Loucy (cell line): ENCODE measurements around the gene KITLG.

Experiments
- H2AFZ ChIP-seq: fragments of 200-600 bp; sonication (generic); 2 replicates; pipeline ENCODE4 v1.6.0; 2016; ENCODE audit warnings: antibody characterized with exemption, mild to moderate bottlenecking, low read length, moderate library complexity
- H3F3A ChIP-seq: fragments of 200-600 bp; 2 replicates; pipeline ENCODE4 v1.6.0; 2016; ENCODE audit warnings: antibody characterized with exemption, low read depth, mild to moderate bottlenecking
- H3K27me3 ChIP-seq: fragments of 200-600 bp; sonication (generic); 2 replicates; pipeline ENCODE4 v1.6.1; 2014; ENCODE audit warnings: low read length, mild to moderate bottlenecking; ENCODE audit not compliant: insufficient read depth, poor library complexity, severe bottlenecking
- H3K36me3 ChIP-seq: fragments of 200-600 bp; sonication (generic); 2 replicates; pipeline ENCODE4 v1.6.1; 2016; ENCODE audit warnings: low read length; ENCODE audit not compliant: insufficient read depth
- H3K4me1 ChIP-seq: fragments of 200-600 bp; sonication (generic); 2 replicates; pipeline ENCODE4 v1.5.1; 2014; ENCODE audit warnings: low read length, mild to moderate bottlenecking; ENCODE audit not compliant: insufficient read depth, poor library complexity, severe bottlenecking
- H3K4me2 ChIP-seq: fragments of 200-600 bp; sonication (generic); 2 replicates; pipeline ENCODE4 v1.6.0; 2014; ENCODE audit warnings: antibody characterized with exemption, low read length, low read depth, mild to moderate bottlenecking; ENCODE audit not compliant: poor library complexity, severe bottlenecking
- H3K4me3 ChIP-seq: fragments of 200-600 bp; sonication (generic); 2 replicates; pipeline ENCODE4 v1.5.1; 2014; ENCODE audit warnings: low read length, mild to moderate bottlenecking, mixed read lengths; ENCODE audit not compliant: poor library complexity, severe bottlenecking
- H3K79me2 ChIP-seq: fragments of 200-600 bp; sonication (generic); 2 replicates; pipeline ENCODE4 v1.6.1; 2014; ENCODE audit warnings: low read length; ENCODE audit not compliant: insufficient read depth
- H3K9ac ChIP-seq: fragments of 200-600 bp; sonication (generic); 2 replicates; pipeline ENCODE4 v1.6.0; 2014; ENCODE audit warnings: mild to moderate bottlenecking, low read depth, low read length, moderate library complexity; ENCODE audit not compliant: poor library complexity, severe bottlenecking
- H3K9me2 ChIP-seq: fragments of 200-600 bp; sonication (generic); replicated peaks from 2 replicates; pipeline ENCODE4 v1.6.1; 2016; ENCODE audit warnings: low read depth, low read length, mixed read lengths
- H3K9me3 ChIP-seq: fragments of 200-600 bp; sonication (generic); 2 replicates; pipeline ENCODE4 v1.6.1; 2014; ENCODE audit warnings: mild to moderate bottlenecking, antibody characterized with exemption, low read length, low read depth; ENCODE audit not compliant: insufficient read depth
- H4K20me1 ChIP-seq: fragments of 200-600 bp; sonication (generic); 2 replicates; pipeline ENCODE4 v1.6.0; 2014; ENCODE audit warnings: antibody characterized with exemption, low read length, mild to moderate bottlenecking; ENCODE audit not compliant: insufficient read depth, poor library complexity, severe bottlenecking
- CTCF ChIP-seq: fragments of 200-600 bp; sonication (generic); conservative IDR thresholded peaks from 2 replicates; pipeline ENCODE4 v1.5.1; 2014; ENCODE audit warnings: mild to moderate bottlenecking, antibody characterized with exemption, low read length
- EZH2phosphoT487 ChIP-seq: fragments of 200-600 bp; IDR thresholded peaks from 2 replicates; pipeline ENCODE4 v1.6.1; 2018; ENCODE audit warnings: antibody characterized with exemption, mild to moderate bottlenecking, moderate library complexity, borderline replicate concordance

KITLG gene

GRCh38 chr12:88453323-88453722 lies 126.9 kb downstream of the KITLG start:
- no peak overlapping the region for H3K9ac ChIP-seq

GRCh38 chr12:88451205-88451604 lies 129.1 kb downstream of the KITLG start:
- no peaks in the 10 kb centered on the region for H3K36me3 ChIP-seq
- no peak overlapping the region for H3K9ac ChIP-seq
- no peaks in the 10 kb centered on the region for H3F3A ChIP-seq
- H3K4me1 ChIP-seq, result no peaks in the 10 kb centered on the region
- H4K20me1 ChIP-seq, result no peaks in the 10 kb centered on the region
- no peaks in the 10 kb centered on the region for H3K9me2 ChIP-seq
- H3K4me3 ChIP-seq, result no peak overlapping the region
- no peak for TF ChIP-seq CTCF
- no peak for TF ChIP-seq EZH2phosphoT487
- no peak overlapping the region for H2AFZ ChIP-seq
- no peaks in the 10 kb centered on the region for H3K27me3 ChIP-seq
- H3K9me3 ChIP-seq, result no peaks in the 10 kb centered on the region
- no peak overlapping the region for H3K4me2 ChIP-seq
- H3K79me2 ChIP-seq, result no peaks in the 10 kb centered on the region

More at GRCh38 chr12:88453323-88453722, 126.9 kb downstream of the KITLG start:
- H3K4me3 ChIP-seq, result no peak overlapping the region
- H3K79me2 ChIP-seq, result no peaks in the 10 kb centered on the region
- no peaks in the 10 kb centered on the region for H3K4me1 ChIP-seq
- no peaks in the 10 kb centered on the region for H3K9me3 ChIP-seq
- no peaks in the 10 kb centered on the region for H3K36me3 ChIP-seq
- H2AFZ ChIP-seq, result no peak overlapping the region
- no peaks in the 10 kb centered on the region for H3F3A ChIP-seq
- no peaks in the 10 kb centered on the region for H3K27me3 ChIP-seq
- TF ChIP-seq EZH2phosphoT487 (no peak), CTCF (no peak)
- H3K4me2 ChIP-seq, result no peak overlapping the region
- H3K9me2 ChIP-seq, result no peaks in the 10 kb centered on the region
- no peaks in the 10 kb centered on the region for H4K20me1 ChIP-seq

GRCh38 chr12:88450136-88450535 lies 130.1 kb downstream of the KITLG start:
- no peaks in the 10 kb centered on the region for H3K27me3 ChIP-seq
- no peak overlapping the region for H2AFZ ChIP-seq
- no peaks in the 10 kb centered on the region for H3K9me3 ChIP-seq
- no peaks in the 10 kb centered on the region for H3K9me2 ChIP-seq
- H3K4me3 ChIP-seq, result no peak overlapping the region
- H4K20me1 ChIP-seq, result no peaks in the 10 kb centered on the region
- H3K36me3 ChIP-seq, result no peaks in the 10 kb centered on the region
- H3K79me2 ChIP-seq, result no peaks in the 10 kb centered on the region
- H3K9ac ChIP-seq, result no peak overlapping the region
- no peaks in the 10 kb centered on the region for H3F3A ChIP-seq
- no peak for TF ChIP-seq EZH2phosphoT487
- TF ChIP-seq CTCF, result no peak
- H3K4me2 ChIP-seq, result no peak overlapping the region
- H3K4me1 ChIP-seq, result no peaks in the 10 kb centered on the region
